HepG2 (cell line): ENCODE measurements around the gene BABAM2. TPM values are rescaled to one million over a fixed set of nuclear protein-coding genes. Genes with fewer than 3 reads are reported as not detected.

Experiments used
- ATAC-seq: fragments of 200-7000 bp; cut with Tn5 transposase; 3 replicates; pipeline ENCODE4 v1.9.1; 2020; ENCODE audit warnings: mild to moderate bottlenecking, moderate library complexity
- BruUV-seq: library from RNA; stranded (reverse); fragments of 400-500 nt; replicated peaks from 2 replicates; lab custom pipeline; 2021; lab: Mats Ljungman, UMichigan
- CTCF ChIA-PET: fragments of 300-600 bp; formaldehyde crosslinking; extraction: SDS; loops from one replicate; lab custom pipeline; 2021; ENCODE audit warnings: low total read pairs, inconsistent platforms, low intra/inter-chr PET ratio; lab: Yijun Ruan, JAX
- POLR2A ChIA-PET: fragments of 350-600 bp; sonication (Branson Sonifier 250); formaldehyde crosslinking; loops from one replicate; lab custom pipeline; 2020; ENCODE audit warnings: antibody characterized with exemption, inconsistent platforms; lab: Yijun Ruan, JAX
- DNase-seq: peaks from one replicate; pipeline ENCODE4 v3.0.0-alpha.2; 2015; ENCODE audit warnings: low spot score
- FAIRE-seq: peaks from 3 replicates; lab custom pipeline; 2011; peaks lifted over from hg19 to GRCh38; lab: Jason Lieb, UNC
- H2AFZ ChIP-seq: one replicate; pipeline ENCODE4 v1.6.1; 2011; ENCODE audit warnings: low read length, inconsistent platforms
- H3K27ac ChIP-seq: fragments of 300-600 bp; 3 replicates; pipeline ENCODE4 v1.8.0; 2011; ENCODE audit warnings: mixed run types, mild to moderate bottlenecking, mixed read lengths, low read length, inconsistent platforms; ENCODE audit not compliant: insufficient read depth; ENCODE audit errors: extremely low read length
- H3K27me3 ChIP-seq, 2 experiments: fragments of 200-600 bp in 1 of 2; 2 replicates in 1 of 2; 3 replicates in 1 of 2; pipeline versions ENCODE4 v1.6.0 to v1.8.0; 2011; ENCODE audit warnings: low read length in 2 of 2, mild to moderate bottlenecking in 2 of 2, moderate library complexity in 2 of 2, inconsistent platforms in 1 of 2; ENCODE audit not compliant: insufficient read depth in 2 of 2, control insufficient read depth in 1 of 2
- H3K36me3 ChIP-seq, 2 experiments: fragments of 200-600 bp in 1 of 2; replicated peaks in 1 of 2; 2 replicates in 1 of 2; 3 replicates in 1 of 2; pipeline versions ENCODE4 v1.5.1 to v1.8.0; 2011; ENCODE audit warnings: low read length in 2 of 2, inconsistent platforms in 1 of 2; ENCODE audit not compliant: insufficient read depth in 2 of 2, control insufficient read depth in 1 of 2
- H3K4me1 ChIP-seq: 2 replicates; pipeline ENCODE4 v1.5.1; 2012; ENCODE audit warnings: low read length, inconsistent platforms; ENCODE audit not compliant: insufficient read depth
- H3K4me2 ChIP-seq: 2 replicates; pipeline ENCODE4 v1.6.0; 2011; ENCODE audit warnings: low read depth, low read length, inconsistent platforms
- H3K4me3 ChIP-seq, 3 experiments: fragments of 200-600 bp in 1 of 3; sonication (generic), shearing (Covaris generic) in 1 of 3; replicated peaks in 1 of 3; 2 replicates each; pipeline ENCODE4 v1.5.1; 2011 to 2016; ENCODE audit warnings: low read length in 3 of 3, inconsistent platforms in 2 of 3, low read depth in 2 of 3, mild to moderate bottlenecking in 2 of 3, control low read depth in 1 of 3, mixed read lengths in 1 of 3; ENCODE audit not compliant: insufficient read depth in 1 of 3
- H3K79me2 ChIP-seq: one replicate; pipeline ENCODE4 v1.6.1; 2011; ENCODE audit warnings: low read length, inconsistent platforms; ENCODE audit not compliant: insufficient read depth
- H3K9ac ChIP-seq: 2 replicates; pipeline ENCODE4 v1.6.0; 2011; ENCODE audit warnings: mild to moderate bottlenecking, low read depth, low read length, inconsistent platforms; ENCODE audit not compliant: insufficient read depth
- H3K9me3 ChIP-seq: 2 replicates; pipeline ENCODE4 v1.5.1; 2012; ENCODE audit warnings: mild to moderate bottlenecking, low read length
- H4K20me1 ChIP-seq: 2 replicates; pipeline ENCODE4 v1.6.0; 2011; ENCODE audit warnings: inconsistent platforms, mild to moderate bottlenecking, low read length, moderate library complexity; ENCODE audit not compliant: insufficient read depth
- ETV5 ChIP-seq: IDR thresholded peaks from 2 replicates; pipeline ENCODE4 v1.6.1; 2018; ENCODE audit warnings: missing biosample characterization, missing genetic modification reagents, inconsistent platforms, borderline replicate concordance
- FOXP1 ChIP-seq, 2 experiments: fragments of 450-650 bp in 1 of 2; IDR thresholded peaks; 2 replicates each; pipeline ENCODE4 v1.6.1; 2017 to 2018; ENCODE audit warnings: antibody characterized with exemption in 1 of 2
- GLI4 ChIP-seq: sonication (generic); formaldehyde crosslinking; IDR thresholded peaks from 2 replicates; pipeline ENCODE4 v1.5.1; 2020; ENCODE audit warnings: missing genetic modification reagents, mild to moderate bottlenecking, moderate library complexity, borderline replicate concordance
- KAT7 ChIP-seq: IDR thresholded peaks from 2 replicates; pipeline ENCODE4 v1.6.1; 2018; ENCODE audit warnings: borderline replicate concordance, missing compliant biosample characterization
- MAFF ChIP-seq: IDR thresholded peaks from 2 replicates; pipeline ENCODE4 v1.6.1; 2011; ENCODE audit warnings: low read depth, low read length, improper control_type of control experiment
- NPAS2 ChIP-seq: sonication (generic); formaldehyde crosslinking; IDR thresholded peaks from 2 replicates; pipeline ENCODE4 v1.8.0; 2022; ENCODE audit warnings: mild to moderate bottlenecking, missing genetic modification reagents, borderline replicate concordance
- RXRA ChIP-seq: sonication (generic); formaldehyde crosslinking; IDR thresholded peaks from 2 replicates; pipeline ENCODE4 v1.5.1; 2020; ENCODE audit warnings: missing genetic modification reagents
- TIGD3 ChIP-seq: sonication (generic); formaldehyde crosslinking; IDR thresholded peaks from 2 replicates; pipeline ENCODE4 v1.5.1; 2020; ENCODE audit warnings: mild to moderate bottlenecking, missing genetic modification reagents, borderline replicate concordance
- UBTF ChIP-seq: sonication (generic); formaldehyde crosslinking; IDR thresholded peaks from 2 replicates; pipeline ENCODE4 v1.4.0; 2020; ENCODE audit warnings: mild to moderate bottlenecking, missing genetic modification reagents
- ZBTB21 ChIP-seq: sonication (generic); formaldehyde crosslinking; IDR thresholded peaks from 2 replicates; pipeline ENCODE4 v1.4.0; 2020; ENCODE audit warnings: missing genetic modification reagents
- ZSCAN25 ChIP-seq: sonication (generic); formaldehyde crosslinking; IDR thresholded peaks from 2 replicates; pipeline ENCODE4 v1.8.0; 2022; ENCODE audit warnings: mild to moderate bottlenecking, missing genetic modification reagents
- WGBS: methylation state at CpG from one replicate; pipeline ENCODE4 v1.1.6; 2017; ENCODE audit warnings: low lambda C conversion rate; 5-methylcytosine and 5-hydroxymethylcytosine counted together
- in situ Hi-C: cut with HindIII; loops from 2 replicates; pipeline ENCODE4 v1.10.0; 2017; ENCODE audit warnings: low pct_unique_long_range_greater_than_20kb; ENCODE audit not compliant: extremely low pct_ligation_motif_present
- intact Hi-C: fragments of 100-400 bp; cut with micrococcal nuclease; formaldehyde crosslinking; loops from one replicate; pipeline ENCODE4 v1.10.0; 2022; ENCODE audit not compliant: unreplicated experiment
- polyA plus RNA-seq, 8 experiments: library from polyadenylated mRNA; depleted of rRNA in 3 of 8; stranded (reverse) in 7 of 8; unstranded in 1 of 8; fragments of >200 nt; fragmentation: Illumina TruSeq in 4 of 8; extraction: Trizol in 4 of 8; gene quantifications; 2 replicates each; pipeline versions ENCODE4 v1.2.1 to v1.2.3, GENCODE V29; 2011 to 2016; ENCODE audit warnings: low read depth in 4 of 8, missing spikeins in 1 of 8, mixed read lengths in 1 of 8; ENCODE audit not compliant: insufficient read depth in 1 of 8
- total RNA-seq, 5 experiments: library from RNA; depleted of rRNA; stranded (reverse); fragments of >200 nt; fragmentation: Illumina TruSeq; extraction: Trizol; gene quantifications; 2 replicates each; pipeline ENCODE4 v1.2.3, GENCODE V29; 2016; ENCODE audit warnings: low read depth in 1 of 5
- TF ChIP-seq, protein P1 (sequence below): IDR thresholded peaks from 2 replicates; pipeline ENCODE4 v1.6.1; 2018; ENCODE audit warnings: missing genetic modification reagents
- TF ChIP-seq, protein P2 (sequence below): sonication (generic); formaldehyde crosslinking; IDR thresholded peaks from 2 replicates; pipeline ENCODE4 v1.4.0; 2020; ENCODE audit warnings: mild to moderate bottlenecking, missing genetic modification reagents
- TF ChIP-seq, protein P3 (sequence below): sonication (generic); formaldehyde crosslinking; IDR thresholded peaks from 2 replicates; pipeline ENCODE4 v1.4.0; 2020; ENCODE audit warnings: missing genetic modification reagents
- TF ChIP-seq, protein P4 (sequence below): sonication (generic); formaldehyde crosslinking; IDR thresholded peaks from 2 replicates; pipeline ENCODE4 v1.4.0; 2020; ENCODE audit warnings: missing genetic modification reagents, borderline replicate concordance

Gene BABAM2
- total and polyA plus RNA-seq, 2 of the 13 experiments (the other 11 are each of a cell fraction or from before 2014, with no cell fraction given), result 24.9 to 28.0 TPM

- no TSS peak for BruUV-seq
- no peak overlapping the region for H2AFZ ChIP-seq
- ChIA-PET CTCF (no interaction called here), POLR2A (no interaction called here)
- ATAC-seq (no peak), FAIRE-seq (no peak), DNase-seq (no peak)
- H3K9ac ChIP-seq, result no peak overlapping the region
- H3K9me3 ChIP-seq, result no peaks in the 10 kb centered on the region
- no peak overlapping the region for H3K27ac ChIP-seq
- H3K27me3 ChIP-seq, result no peaks in the 10 kb centered on the region
- intact Hi-C loops, result no loop called here
- WGBS, result 80% methylated on average over 3 of the region's 3 CpGs
- H3K36me3 ChIP-seq, result no peaks in the 10 kb centered on the region
- no peaks in the 10 kb centered on the region for H3K79me2 ChIP-seq
- no peak overlapping the region for H3K4me2 ChIP-seq
- H3K4me3 ChIP-seq, result no peak overlapping the region
- H4K20me1 ChIP-seq, result no peaks in the 10 kb centered on the region
- in situ Hi-C loops, result no loop called here
- TF ChIP-seq FOXP1 (IDR thresholded peaks at IDR 0.05) (no peak), FOXP1 (CRISPR knock-in tag; IDR thresholded peaks at IDR 0.05) (no peak), ZBTB21 (CRISPR knock-in tag) (no peak), KAT7 (CRISPR knock-in tag) (no peak), RXRA (CRISPR knock-in tag) (no peak), MAFF (no peak), ZSCAN25 (CRISPR knock-in tag) (no peak), ETV5 (CRISPR knock-in tag) (no peak), NPAS2 (no peak), GLI4 (CRISPR knock-in tag) (no peak), TIGD3 (no peak), UBTF (CRISPR knock-in tag) (no peak)
- TF ChIP-seq, protein P1, sequence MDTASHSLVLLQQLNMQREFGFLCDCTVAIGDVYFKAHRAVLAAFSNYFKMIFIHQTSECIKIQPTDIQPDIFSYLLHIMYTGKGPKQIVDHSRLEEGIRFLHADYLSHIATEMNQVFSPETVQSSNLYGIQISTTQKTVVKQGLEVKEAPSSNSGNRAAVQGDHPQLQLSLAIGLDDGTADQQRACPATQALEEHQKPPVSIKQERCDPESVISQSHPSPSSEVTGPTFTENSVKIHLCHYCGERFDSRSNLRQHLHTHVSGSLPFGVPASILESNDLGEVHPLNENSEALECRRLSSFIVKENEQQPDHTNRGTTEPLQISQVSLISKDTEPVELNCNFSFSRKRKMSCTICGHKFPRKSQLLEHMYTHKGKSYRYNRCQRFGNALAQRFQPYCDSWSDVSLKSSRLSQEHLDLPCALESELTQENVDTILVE (CRISPR knock-in tag), result no peak
- TF ChIP-seq, protein P2, sequence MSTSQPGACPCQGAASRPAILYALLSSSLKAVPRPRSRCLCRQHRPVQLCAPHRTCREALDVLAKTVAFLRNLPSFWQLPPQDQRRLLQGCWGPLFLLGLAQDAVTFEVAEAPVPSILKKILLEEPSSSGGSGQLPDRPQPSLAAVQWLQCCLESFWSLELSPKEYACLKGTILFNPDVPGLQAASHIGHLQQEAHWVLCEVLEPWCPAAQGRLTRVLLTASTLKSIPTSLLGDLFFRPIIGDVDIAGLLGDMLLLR, result no peak
- TF ChIP-seq, protein P3, sequence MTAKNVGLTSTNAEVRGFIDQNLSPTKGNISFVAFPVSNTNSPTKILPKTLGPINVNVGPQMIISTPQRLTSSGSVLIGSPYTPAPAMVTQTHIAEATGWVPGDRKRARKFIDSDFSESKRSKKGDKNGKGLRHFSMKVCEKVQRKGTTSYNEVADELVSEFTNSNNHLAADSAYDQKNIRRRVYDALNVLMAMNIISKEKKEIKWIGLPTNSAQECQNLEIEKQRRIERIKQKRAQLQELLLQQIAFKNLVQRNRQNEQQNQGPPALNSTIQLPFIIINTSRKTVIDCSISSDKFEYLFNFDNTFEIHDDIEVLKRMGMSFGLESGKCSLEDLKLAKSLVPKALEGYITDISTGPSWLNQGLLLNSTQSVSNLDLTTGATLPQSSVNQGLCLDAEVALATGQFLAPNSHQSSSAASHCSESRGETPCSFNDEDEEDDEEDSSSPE, result no peak
- TF ChIP-seq, protein P4, sequence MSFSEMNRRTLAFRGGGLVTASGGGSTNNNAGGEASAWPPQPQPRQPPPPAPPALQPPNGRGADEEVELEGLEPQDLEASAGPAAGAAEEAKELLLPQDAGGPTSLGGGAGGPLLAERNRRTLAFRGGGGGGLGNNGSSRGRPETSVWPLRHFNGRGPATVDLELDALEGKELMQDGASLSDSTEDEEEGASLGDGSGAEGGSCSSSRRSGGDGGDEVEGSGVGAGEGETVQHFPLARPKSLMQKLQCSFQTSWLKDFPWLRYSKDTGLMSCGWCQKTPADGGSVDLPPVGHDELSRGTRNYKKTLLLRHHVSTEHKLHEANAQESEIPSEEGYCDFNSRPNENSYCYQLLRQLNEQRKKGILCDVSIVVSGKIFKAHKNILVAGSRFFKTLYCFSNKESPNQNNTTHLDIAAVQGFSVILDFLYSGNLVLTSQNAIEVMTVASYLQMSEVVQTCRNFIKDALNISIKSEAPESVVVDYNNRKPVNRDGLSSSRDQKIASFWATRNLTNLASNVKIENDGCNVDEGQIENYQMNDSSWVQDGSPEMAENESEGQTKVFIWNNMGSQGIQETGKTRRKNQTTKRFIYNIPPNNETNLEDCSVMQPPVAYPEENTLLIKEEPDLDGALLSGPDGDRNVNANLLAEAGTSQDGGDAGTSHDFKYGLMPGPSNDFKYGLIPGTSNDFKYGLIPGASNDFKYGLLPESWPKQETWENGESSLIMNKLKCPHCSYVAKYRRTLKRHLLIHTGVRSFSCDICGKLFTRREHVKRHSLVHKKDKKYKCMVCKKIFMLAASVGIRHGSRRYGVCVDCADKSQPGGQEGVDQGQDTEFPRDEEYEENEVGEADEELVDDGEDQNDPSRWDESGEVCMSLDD (CRISPR knock-in tag), result no peak
- H3K4me1 ChIP-seq, result peaks cover 5% of the 10 kb centered on the region; the same call in 1 of the 2 replicates
These were observed 318.7 kb downstream of the BABAM2 start for GRCh38 chr2:28209261-28209691.
